Measurements from ENCODE around the gene ZCCHC14. TPM values are rescaled to one million over a fixed set of nuclear protein-coding genes. Genes with fewer than 3 reads are reported as not detected.

ZCCHC14 gene
- total and polyA plus RNA-seq, 2 of the 13 experiments (the other 11 are each of a cell fraction or from before 2014, with no cell fraction given), result 12.4 to 12.5 TPM

- TF ChIP-seq ZNF513 (CRISPR knock-in tag; conservative IDR thresholded peaks at IDR 0.05) (no peak), HDAC1 (CRISPR knock-in tag; IDR thresholded peaks at IDR 0.05) (no peak; the same call in 1 of the 2 replicates), ZNF12 (CRISPR knock-in tag; IDR thresholded peaks at IDR 0.05) (no peak), ZNF441 (CRISPR knock-in tag; IDR thresholded peaks at IDR 0.05; ENCODE audit: borderline replicate concordance) (no peak), BRD4 (CRISPR knock-in tag; IDR thresholded peaks at IDR 0.05) (no peak), CAMTA2 (CRISPR knock-in tag; IDR thresholded peaks at IDR 0.05; ENCODE audit: borderline replicate concordance) (no peak), NCOA1 (CRISPR knock-in tag; IDR thresholded peaks at IDR 0.05) (no peak), THAP9 (CRISPR knock-in tag; IDR thresholded peaks at IDR 0.05; ENCODE audit: borderline replicate concordance) (peak; percentile 30; the same call in 1 of the 2 replicates), ZNF770 (CRISPR knock-in tag; IDR thresholded peaks at IDR 0.05) (no peak), TOPORS (CRISPR knock-in tag; IDR thresholded peaks at IDR 0.05) (no peak), ZNF615 (CRISPR knock-in tag; IDR thresholded peaks at IDR 0.05; ENCODE audit: borderline replicate concordance) (no peak), ASH2L (IDR thresholded peaks at IDR 0.05; ENCODE audit: insufficient read length, low read depth, low read length) (peak; percentile 57), ZNF547 (CRISPR knock-in tag; IDR thresholded peaks at IDR 0.05) (0 out of 2 replicates have a peak, but pooled peaks have one; percentile 54), USF2 (IDR thresholded peaks at IDR 0.05; ENCODE audit: low read depth, low read length) (peak; percentile 55; the same call in 1 of the 2 replicates), USF2 (CRISPR knock-in tag; IDR thresholded peaks at IDR 0.05; ENCODE audit: borderline replicate concordance) (peak; percentile 67; the same call in 1 of the 2 replicates), TEF (CRISPR knock-in tag; IDR thresholded peaks at IDR 0.05) (no peak), CCAR2 (optimal IDR thresholded peaks at IDR 0.05; ENCODE audit: low read depth, low read length) (no peak), ELK4 (CRISPR knock-in tag; IDR thresholded peaks at IDR 0.05; ENCODE audit: borderline replicate concordance) (no peak)
Observed at GRCh38 chr16:87464691-87465300, 28.0 kb downstream of the ZCCHC14 start (continued).

Measured in HepG2 (cell line).